Measurements from ENCODE around the gene NEIL1. TPM values are rescaled to one million over a fixed set of nuclear protein-coding genes. Genes with fewer than 3 reads are reported as not detected.
"Not testable (repeated sequence)": the region's sequence is repeated elsewhere in the genome, so short reads cannot be mapped to it uniquely, and the experiment has no call there.

Gene NEIL1, protein sequence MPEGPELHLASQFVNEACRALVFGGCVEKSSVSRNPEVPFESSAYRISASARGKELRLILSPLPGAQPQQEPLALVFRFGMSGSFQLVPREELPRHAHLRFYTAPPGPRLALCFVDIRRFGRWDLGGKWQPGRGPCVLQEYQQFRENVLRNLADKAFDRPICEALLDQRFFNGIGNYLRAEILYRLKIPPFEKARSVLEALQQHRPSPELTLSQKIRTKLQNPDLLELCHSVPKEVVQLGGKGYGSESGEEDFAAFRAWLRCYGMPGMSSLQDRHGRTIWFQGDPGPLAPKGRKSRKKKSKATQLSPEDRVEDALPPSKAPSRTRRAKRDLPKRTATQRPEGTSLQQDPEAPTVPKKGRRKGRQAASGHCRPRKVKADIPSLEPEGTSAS
- 8.0 and 22.5 TPM in 2 replicates for total RNA-seq

DNA sequence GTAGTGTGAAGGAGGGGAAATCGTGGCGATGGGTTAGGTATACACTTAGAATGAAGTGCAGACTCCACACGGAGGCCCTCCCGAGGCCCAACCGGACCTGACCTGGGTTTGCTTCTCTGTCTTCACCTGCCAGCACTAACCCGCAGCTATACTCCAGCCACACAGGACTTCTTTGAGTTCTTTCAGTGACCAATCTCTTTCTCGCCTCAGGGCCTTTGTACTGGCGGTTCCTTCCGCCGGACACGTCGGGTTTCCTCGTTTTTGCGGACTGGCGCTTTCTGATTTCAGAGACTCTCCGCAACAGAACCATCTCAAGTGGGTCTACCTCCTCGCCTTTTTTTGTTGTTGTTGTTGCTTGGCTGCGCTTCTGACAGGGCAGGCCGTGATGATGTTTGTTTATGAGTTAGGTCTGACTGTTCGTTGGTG, at the start of gene NEIL1:
TSS of gene NEIL1 (plus strand) at position 244 of the 426 bp plus-strand sequence. CDS start 1,867 bp downstream, outside the sequence.
- peak; percentile 6 to 35 for DNase-seq (ENCODE audit: low read depth in 2 of 2)

DNA sequence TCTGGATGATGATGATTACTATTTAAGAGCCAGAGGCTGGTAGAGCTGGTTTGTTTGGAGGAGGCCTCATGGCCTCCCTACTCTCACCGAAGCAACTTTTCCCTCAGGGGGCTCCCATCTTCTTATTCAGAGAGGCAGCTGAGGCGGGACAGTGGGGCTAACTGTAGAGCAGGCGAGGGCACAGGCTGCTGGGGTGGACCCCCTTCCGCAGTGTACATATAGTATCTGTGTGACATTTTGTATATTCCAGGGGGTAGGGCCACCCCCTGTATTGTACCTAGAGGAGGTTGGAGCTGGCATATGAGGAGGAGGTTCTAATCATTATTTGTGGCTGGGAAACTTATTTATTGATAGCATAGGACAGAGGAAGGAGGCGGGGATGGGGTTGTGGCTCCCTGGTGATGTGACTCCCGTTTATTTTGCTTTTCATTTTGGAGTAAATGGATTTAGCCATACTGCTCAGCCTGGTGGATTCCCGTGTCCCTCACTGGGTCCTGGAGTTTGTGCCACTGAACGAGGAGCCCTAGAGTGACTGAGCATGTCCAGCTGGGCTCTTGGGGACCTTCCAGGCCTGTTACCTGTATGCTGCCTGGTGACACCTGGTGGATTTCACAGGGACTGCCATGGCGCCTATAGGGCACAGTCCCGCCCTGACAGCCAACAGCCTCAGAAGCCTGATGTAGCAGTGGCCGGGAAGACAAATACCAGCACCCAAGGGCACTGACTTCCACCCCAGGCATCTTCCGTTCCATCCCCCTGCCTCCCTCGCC, 48.1 kb upstream of the NEIL1 start:
- DNase-seq (ENCODE audit: low read depth in 2 of 2), result not testable (repeated sequence)

DNA sequence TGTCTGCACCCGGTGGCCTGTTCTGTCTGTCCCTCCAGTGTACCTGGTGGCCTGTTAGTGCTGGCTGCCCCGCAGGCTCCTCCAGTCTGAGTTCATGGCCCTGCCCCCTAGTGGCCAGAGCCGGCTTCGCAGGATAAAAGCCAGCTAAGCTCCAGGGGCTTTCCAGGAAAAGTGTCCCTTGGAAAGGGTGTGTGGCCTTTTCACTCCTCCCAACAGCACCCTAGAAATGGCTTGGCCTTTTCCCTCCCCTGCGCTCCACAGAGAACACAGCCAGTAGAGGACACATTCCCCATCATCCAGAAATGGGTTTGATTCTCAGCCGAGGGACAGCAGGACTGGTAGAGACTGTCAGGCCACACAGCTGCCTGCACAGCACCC, 47.5 kb upstream of the NEIL1 start:
- DNase-seq (ENCODE audit: low read depth in 2 of 2), result not testable (repeated sequence)

DNA sequence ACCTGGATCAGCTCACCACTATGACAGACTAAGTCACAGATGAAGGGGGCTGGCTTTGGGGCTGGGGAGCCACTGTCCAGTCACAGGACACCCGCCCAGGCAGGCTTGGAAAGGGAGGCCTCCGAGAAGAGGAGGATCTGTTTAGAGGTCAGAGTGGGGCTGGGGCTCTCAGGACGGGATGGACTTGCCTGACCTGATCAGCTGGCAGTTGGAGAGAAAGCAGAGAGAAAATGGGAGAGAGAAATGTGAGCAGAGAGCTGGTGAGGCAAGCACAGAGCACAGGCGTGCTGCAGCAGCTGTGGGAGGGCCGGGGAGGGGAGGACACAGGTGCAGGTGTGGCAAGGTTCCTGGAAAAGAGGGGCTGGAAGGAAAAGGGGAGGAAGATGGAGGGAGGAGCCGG, 46.8 kb upstream of the NEIL1 start:
- not testable (repeated sequence) for DNase-seq (ENCODE audit: low read depth in 2 of 2)

DNA sequence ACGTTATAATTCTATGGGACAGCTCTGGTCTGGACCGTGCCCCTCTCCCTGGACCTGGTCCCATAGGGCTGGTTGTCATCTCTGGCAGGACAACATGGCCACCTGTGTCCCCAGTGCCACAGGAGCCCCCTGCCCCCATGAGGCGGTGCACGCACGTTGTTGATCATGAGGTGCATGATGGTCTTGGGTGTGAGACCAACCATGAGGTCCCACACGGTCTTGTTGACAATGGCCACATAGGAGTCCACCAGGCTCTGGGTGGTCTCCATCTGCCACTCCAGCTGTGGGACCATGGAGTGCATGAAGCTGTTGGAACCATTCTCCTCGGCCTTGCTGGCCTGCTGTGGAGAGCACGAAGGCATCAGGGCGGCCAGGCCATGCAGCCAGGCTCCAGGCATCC, 44.5 kb upstream of the NEIL1 start:
- no peak for DNase-seq (ENCODE audit: low read depth in 2 of 2)

DNA sequence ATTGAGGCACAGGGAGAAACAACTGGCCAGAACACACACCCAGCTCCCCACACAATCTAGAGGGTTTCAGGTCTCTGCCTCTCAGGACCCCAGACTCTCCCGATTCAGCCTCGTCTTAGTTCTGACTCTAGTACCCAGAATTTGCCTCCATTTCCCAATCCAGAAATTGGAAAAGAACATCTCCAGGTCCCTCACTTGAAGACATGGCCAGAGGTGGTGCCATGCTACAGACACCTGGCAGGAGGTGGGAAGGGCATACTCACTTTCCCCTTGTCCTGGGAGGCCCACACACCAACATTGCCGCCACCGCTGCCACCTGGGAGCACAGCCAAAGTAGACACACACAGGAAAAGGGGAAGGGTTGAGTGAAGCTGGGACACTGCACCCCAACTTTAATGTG, 44.1 kb upstream of the NEIL1 start:
- DNase-seq (ENCODE audit: low read depth in 2 of 2), result not testable (repeated sequence)

DNA sequence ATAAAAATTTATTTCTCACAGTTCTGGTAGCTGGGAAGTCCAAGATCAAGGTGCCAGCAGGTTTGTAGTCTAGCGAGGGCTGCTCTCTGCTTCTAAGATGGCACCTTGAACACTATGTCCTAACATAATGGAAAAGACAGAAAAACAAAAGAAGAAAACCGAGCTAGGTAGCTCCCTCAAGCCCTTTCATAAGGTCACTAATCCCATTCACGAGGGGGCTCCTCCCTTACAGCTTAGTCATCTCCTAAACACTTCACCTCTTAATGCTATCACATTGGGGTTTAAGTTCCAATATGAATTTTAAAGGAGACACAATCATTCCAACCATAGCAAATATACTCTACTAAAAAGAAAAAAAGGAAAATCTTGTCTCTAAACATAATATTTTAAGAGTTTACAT, 40.7 kb upstream of the NEIL1 start:
- DNase-seq (ENCODE audit: low read depth in 2 of 2), result no peak

DNA sequence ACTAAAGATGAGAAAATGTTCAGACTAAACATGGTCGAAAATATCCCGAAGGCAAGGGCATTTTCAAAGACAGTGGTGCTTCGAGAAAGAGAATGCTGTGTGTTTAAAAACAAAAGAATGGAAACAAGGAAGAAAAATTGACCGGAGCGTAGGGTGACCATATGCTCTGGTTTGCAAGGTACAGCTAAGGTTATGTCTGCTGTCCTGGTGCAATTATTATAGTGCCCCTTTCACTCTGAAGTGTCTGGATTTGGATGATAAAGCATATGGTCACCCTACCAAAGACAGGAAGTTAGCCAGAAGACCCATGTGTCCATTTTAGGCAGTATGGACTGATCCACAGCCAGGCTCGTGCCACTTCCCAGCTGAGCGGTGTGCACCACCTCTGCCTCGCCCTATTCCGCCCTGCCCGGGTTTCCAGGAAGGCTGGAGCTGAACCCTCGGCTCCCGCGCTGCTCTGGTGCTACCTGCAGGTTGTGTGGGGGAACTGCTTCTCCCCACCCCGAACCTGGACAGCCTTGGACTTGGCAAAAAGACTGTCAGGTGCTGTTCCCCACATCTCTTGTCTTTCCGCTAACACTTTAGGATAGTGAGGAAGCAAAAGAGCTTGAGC, 39.0 kb upstream of the NEIL1 start:
- peak; percentile 5 to 28 for DNase-seq (ENCODE audit: low read depth in 2 of 2)

DNA sequence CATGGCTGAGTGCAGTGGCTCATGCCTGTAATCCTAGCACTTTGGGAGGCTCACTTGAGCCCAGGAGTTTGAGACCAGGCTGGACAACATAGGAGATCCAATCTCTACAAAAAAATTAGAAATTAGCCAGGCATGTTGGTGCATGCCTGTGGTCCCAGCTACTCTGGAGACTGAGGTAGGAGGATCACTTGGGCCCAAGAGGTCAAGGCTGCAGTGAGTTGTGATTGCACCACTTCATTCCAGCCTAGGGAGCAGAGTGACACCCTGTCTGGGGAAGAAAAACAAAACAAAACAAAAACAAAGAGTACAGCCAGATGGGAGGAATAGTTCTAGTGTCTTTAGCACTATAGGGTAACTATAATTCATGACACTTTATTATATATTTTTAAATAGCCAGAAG, 37.1 kb upstream of the NEIL1 start:
- DNase-seq (ENCODE audit: low read depth in 2 of 2), result no peak

DNA sequence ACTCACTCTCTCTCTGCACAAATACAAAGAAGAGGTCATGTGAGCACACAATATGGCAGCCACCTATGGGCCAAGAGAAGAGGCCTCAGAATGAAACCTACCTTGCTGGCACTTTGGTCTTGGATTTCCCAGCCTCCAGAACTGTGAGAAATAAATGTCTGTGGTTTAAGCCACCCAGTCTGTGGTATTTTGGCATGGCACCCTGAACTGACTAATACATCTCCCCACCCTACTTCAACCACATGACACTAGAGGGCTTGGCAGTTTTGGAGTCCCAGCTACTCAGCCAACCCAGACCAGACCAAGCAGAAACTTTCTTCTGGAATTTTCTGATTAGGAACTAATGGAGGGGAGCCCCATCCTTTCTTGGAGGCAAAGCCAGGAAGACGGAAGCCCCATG, 34.3 kb upstream of the NEIL1 start:
- DNase-seq (ENCODE audit: low read depth in 2 of 2), result not testable (repeated sequence)

DNA sequence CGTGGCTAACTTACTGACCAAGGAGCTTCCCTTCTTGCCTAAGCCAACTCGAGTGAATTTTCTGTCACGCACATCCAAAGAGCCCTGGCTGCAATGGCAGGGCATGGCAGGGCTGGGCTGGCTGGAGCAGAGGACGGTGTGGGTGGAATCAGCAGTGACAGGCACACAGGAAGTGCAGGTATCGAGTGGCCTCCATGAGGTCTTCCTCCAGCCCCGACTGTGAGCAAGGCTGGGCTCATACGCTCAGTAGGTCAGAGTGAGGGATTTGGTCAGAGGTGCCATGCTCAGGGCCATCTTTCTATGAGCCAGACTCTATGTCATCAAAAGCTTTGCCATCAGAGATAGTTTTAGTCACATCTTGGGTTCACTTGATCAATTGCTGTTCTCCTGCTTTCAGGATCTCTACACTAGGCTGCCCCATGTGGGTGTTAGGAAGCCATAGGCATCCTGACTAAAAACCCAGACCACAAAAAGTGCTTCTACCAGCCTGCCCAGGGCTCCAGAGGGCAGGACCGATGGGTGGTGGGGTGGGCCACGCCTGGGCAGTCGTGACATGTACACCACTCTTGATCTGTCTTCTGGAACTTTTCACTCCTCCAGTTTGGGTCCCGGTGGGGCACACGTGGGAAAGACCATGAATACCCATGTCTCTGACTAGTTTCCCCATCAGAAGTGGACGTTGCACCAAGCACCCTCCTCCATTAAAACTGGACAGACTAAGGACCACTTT, 33.6 kb upstream of the NEIL1 start:
- no peak for DNase-seq (ENCODE audit: low read depth in 2 of 2)

DNA sequence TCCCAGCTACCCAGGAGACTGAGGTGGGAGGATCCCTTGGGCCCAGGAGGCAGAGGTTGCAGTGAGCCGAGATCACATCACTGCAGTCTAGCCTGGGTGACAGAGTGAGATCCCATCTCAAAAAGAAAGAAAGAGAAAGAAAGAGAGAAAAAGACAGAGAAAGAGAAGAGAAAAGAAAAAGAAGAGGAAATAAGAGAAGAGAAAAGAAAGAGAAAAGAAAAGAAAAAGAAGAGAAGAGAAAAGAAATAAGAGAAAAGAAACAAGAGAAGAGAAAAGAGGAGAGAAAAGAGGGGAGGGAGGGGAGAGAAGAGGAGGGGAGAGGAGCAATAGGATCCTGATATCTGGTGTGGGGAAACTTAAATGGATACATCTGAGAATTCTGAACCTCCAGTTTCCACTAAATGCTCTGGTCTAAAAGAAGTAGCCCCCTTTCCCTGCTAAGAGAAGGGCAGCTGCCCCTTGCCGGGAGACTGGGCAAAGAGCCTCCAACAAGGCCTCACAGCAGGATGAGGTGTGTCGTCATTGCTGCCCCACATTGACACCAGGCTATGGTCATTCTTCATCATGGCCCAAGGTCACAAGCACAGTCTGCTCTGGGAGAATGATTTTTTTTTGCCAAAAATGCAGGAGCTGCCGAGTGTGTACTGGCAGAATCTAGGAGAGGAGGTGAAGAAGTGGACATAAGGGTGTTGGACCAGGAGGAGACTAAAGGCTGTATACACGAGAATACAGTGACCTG, 32.1 kb upstream of the NEIL1 start:
- no peak for DNase-seq (ENCODE audit: low read depth in 2 of 2)

DNA sequence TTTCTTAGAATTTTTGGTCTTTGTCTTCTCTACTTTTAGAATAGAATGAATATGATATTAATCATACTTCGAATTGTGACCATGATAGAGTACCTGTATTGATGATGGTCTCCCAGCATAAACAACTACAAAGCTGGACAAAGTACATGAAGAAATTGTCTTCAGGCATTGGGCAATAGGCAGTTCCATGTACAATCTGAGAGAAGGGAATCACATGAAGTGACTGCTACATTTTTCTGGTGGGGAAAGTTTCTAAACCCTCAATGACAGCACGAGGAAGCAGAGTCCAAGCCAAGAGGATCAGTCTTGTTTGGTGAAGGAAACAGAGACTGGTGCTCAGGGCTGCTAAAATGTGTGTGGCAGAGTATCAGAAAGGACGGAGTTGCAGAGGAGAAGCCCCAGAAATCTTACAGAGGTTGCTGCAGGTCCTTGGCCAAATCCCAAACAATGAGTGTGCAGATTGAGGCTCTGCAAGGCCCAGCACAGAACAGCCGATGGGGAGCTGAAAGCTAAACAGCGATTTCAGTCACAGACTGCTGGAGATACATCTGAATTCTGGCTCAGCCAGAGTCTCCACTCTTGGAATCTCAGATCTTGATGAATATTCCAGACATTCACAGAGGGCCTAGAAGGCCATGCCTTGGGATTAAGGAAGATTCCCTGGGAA, 27.5 kb upstream of the NEIL1 start:
- not testable (repeated sequence) for DNase-seq (ENCODE audit: low read depth in 2 of 2)

DNA sequence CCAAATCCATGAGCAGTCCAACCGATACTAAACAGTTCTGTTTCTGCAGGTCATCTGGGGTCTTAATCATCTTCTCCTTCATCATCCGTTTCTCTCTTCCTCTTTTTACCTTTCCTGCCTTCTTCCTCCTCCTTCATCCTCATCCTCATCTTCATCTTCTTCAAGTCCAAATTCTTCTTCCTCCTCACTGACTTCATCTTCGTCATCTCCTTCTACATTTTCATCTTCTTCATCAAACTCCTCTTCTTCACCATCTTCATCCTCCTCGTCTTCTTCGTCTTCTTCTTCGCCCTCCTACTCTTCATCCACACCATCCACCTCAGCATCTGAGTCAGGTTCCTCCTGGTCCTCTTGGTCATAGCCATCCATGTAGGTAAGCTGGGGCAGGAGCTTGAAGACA, 25.1 kb upstream of the NEIL1 start:
- DNase-seq (ENCODE audit: low read depth in 2 of 2), result no peak

DNA sequence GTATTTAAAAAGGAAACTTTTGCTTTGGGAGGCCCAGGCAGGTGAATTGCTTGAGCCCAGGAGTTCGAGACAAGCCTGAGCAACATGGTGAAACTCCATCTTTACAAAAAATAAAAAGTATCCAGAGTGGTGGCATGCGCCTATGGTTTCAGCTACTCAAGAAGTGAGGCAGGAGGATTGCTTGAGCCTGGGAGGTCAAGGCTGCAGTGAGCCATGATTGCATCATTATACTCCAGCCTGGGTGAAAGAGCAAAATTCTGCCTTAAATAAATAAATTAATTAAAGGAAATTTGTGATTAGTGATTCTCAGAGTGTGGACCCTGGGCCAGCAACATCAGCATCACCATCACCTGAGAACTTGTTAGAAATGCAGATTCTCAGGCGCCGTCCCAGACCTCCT, 20.9 kb upstream of the NEIL1 start:
- DNase-seq (ENCODE audit: low read depth in 2 of 2), result no peak

DNA sequence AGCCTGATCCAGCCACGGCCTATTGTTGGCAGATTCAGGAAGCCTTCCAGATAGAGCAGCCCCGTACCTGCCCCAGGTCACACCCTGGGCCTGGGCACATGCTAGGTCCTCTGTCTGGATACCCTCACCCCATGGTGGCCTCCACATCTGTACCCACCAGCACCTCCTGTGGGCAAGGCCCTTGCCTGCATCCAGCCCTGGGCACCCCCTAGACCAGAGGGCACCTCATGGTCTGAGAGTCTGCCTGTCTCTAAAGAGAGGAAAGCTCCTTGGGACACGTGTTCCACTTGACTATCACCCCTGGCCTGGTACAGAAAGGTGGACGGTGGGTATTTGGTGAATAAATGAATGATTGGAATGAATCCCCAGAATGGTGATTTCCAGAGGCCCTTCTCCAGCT, 19.8 kb upstream of the NEIL1 start:
- DNase-seq (ENCODE audit: low read depth in 2 of 2), result no peak

DNA sequence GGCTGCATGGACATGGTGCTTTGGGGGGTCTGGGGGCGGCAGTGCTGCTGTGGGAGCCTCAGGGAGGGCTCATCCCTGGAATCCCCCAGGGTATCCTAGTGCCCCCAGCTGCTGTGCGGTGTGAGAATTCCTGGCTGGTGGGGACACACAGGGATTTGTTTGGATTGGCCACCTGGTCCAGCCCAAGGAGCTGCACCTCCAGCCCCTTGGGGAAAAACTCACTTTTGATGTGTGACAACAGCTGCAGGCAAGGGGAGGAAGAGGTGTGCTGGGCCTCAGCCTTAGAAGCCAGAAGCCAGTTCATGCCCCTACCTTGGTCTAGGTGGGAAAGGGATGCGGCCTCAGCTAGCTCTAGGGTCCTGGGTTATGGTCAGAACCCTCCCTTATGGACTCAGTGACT, 19.3 kb upstream of the NEIL1 start:
- DNase-seq (ENCODE audit: low read depth in 2 of 2), result no peak

DNA sequence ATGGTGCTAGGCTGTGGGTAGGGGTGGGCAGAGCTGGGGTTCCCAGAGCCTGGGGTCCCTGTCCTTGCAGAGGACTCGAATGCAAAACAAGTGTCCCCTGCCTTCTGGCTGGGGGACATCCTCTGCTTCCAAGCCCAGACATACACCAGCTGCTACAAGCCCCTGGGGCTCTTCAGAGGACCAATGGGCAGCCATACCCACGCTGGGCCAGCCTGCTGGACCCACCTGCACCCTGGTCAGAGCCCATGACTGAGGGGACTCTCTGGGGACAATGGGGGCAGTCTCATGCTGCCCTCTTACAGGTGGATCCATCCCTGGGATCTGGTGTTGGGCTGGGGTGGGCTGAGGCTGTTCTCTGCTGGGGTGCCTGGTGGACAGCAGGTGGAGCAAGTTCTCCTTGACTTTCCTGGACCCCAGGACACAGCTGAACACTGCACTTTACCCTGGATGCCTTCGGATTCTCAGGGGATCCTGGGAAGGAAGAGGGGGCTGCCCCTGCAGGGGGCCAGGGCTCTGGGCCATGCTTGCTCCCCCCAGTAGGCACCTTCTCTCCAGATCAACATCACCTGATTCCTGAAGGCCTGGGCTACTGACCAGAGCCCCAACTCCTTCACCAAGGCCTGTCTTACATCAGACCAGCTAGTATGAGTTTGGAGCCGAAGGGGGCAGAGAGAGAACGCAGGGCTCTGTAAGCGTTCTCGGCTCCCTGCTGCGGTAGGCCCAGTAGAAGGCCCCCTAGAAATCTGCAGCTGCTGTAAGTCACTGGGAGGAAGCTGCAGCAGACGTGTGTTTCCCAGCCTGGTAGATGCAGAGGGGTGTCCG, 18.1 kb upstream of the NEIL1 start:
- no peak for DNase-seq (ENCODE audit: low read depth in 2 of 2)

DNA sequence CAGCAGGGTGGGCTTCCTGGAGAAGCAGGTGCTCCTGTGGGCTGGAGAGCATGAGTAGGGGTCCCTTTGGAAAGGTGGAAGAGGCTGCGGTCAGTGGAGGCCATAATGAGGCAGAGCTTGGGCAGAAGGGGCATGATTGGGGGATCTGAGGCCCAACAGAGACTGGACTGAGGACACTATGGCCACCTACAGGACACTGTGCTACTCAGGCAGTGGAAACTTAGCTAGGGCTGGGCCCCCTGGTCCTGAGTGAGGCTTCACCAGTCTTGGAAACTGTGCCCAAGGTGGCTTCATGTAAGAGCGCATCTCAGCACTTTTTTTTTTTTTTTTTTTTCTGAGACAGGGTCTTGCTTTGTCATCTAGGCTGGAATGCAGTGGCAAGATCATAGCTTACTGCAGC, 17.3 kb upstream of the NEIL1 start:
- DNase-seq (ENCODE audit: low read depth in 2 of 2), result no peak

DNA sequence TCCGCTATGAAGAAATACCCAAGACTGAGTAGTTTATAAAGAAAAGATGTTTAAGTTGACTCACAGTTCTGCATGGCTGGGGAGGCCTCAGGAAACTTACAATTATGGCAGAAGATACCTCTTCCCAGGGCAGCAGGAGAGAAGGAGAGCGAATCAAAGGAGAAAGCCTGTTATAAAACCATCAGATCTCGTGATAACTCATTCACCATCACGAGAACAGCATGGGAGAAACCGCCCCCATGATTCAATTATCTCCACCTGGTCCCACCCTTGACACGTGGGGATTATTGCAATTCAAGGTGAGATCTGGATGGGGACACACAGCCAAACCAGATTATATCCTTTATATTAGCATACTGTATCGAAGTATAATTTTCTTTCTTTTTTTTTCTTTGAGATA, 14.7 kb upstream of the NEIL1 start:
- not testable (repeated sequence) for DNase-seq (ENCODE audit: low read depth in 2 of 2)
